Fibroblast of villous mesenchyme (primary cell): Measurements from ENCODE around the gene TXLNA. TPM values are rescaled to one million over a fixed set of nuclear protein-coding genes. Genes with fewer than 3 reads are reported as not detected.
"Not testable (repeated sequence)": the region's sequence is repeated elsewhere in the genome, so short reads cannot be mapped to it uniquely, and the experiment has no call there.

Experiments
- DNase-seq: peaks from one replicate; pipeline ENCODE4 v3.0.0-alpha.2; 2010; ENCODE audit warnings: low read depth
- H3K4me3 ChIP-seq: 2 replicates; pipeline ENCODE4 v1.5.1; 2011; ENCODE audit warnings: low read depth, mild to moderate bottlenecking, low read length
- CTCF ChIP-seq: IDR thresholded peaks from 2 replicates; pipeline ENCODE4 v1.5.1; 2012; ENCODE audit warnings: low read depth, mild to moderate bottlenecking, low read length; ENCODE audit not compliant: insufficient read depth
- total RNA-seq: library from RNA; depleted of rRNA; stranded (reverse); fragments of >200 nt; gene quantifications from 2 replicates; pipeline ENCODE4 v1.2.3, GENCODE V29; 2012

TXLNA gene
- total RNA-seq, 1 donor = 128 TPM

GRCh38 chr1:32150847-32151246, 28.6 kb upstream of the TXLNA start:
- peak; percentile 77 for DNase-seq
- no peak overlapping the region for H3K4me3 ChIP-seq
- TF ChIP-seq CTCF = no peak

GRCh38 chr1:32151319-32151787, 28.1 kb upstream of the TXLNA start:
- no peak for TF ChIP-seq CTCF
- no peak overlapping the region for H3K4me3 ChIP-seq
- DNase-seq = peak; percentile 86

- no peak for DNase-seq
- H3K4me3 ChIP-seq = no peak overlapping the region
- no peak for TF ChIP-seq CTCF
These were observed 20.3 kb upstream of the TXLNA start for GRCh38 chr1:32159189-32159588.

- DNase-seq = no peak
- TF ChIP-seq CTCF = no peak
- no peak overlapping the region for H3K4me3 ChIP-seq
These were observed 16.1 kb upstream of the TXLNA start for GRCh38 chr1:32163405-32163804.

GRCh38 chr1:32165633-32166032, 13.8 kb upstream of the TXLNA start:
- H3K4me3 ChIP-seq, DNase-seq: not testable (repeated sequence)

- no peak for DNase-seq
- no peak overlapping the region for H3K4me3 ChIP-seq
- TF ChIP-seq CTCF = no peak
These were observed 8.5 kb upstream of the TXLNA start for GRCh38 chr1:32170991-32171390.

- DNase-seq = no peak
- H3K4me3 ChIP-seq = no peak overlapping the region
- TF ChIP-seq CTCF = no peak
These were observed 6.7 kb upstream of the TXLNA start for GRCh38 chr1:32172621-32173245.
